Uterus (tissue), 4 donors: Measurements from ENCODE around the gene KIAA1755. TPM values are rescaled to one million over a fixed set of nuclear protein-coding genes. Genes with fewer than 3 reads are reported as not detected.

Experiments
- DNase-seq, 2 donors: peaks; one replicate each; pipeline ENCODE4 v3.0.0-alpha.2; 2019 to 2020
- H3K27ac ChIP-seq, 2 donors: fragments of 200-600 bp; sonication (generic); 1 replicate in 1 of 2; 2 replicates in 1 of 2; pipeline ENCODE4 v1.5.1; 2016 to 2018
- H3K27me3 ChIP-seq, 2 donors: fragments of 200-600 bp; sonication (generic); one replicate each; pipeline ENCODE4 v1.5.1; 2018 to 2019; ENCODE audit warnings: control low read depth in 1 of 2
- H3K36me3 ChIP-seq, 2 donors: fragments of 200-600 bp; sonication (generic); one replicate each; pipeline ENCODE4 v1.5.1; 2019; ENCODE audit warnings: control low read depth in 1 of 2
- H3K4me1 ChIP-seq, 2 donors: fragments of 200-600 bp; sonication (generic); one replicate each; pipeline ENCODE4 v1.5.1; 2018 to 2019; ENCODE audit warnings: control low read depth in 1 of 2
- H3K4me3 ChIP-seq, 2 donors: fragments of 200-600 bp; sonication (generic); 1 replicate in 1 of 2; 2 replicates in 1 of 2; pipeline ENCODE4 v1.5.1; 2018 to 2019; ENCODE audit warnings: mild to moderate bottlenecking in 1 of 2
- H3K9me3 ChIP-seq, 2 donors: fragments of 200-600 bp; sonication (generic); one replicate each; pipeline ENCODE4 v1.5.1; 2019; ENCODE audit warnings: control low read depth in 1 of 2
- POLR2A ChIP-seq, 2 donors: fragments of 450-650 bp; IDR thresholded peaks; one replicate each; pipeline ENCODE4 v1.6.1; 2016; ENCODE audit warnings: antibody characterized with exemption in 2 of 2, mild to moderate bottlenecking in 1 of 2, moderate library complexity in 1 of 2
- intact Hi-C: fragments of 100-400 bp; cut with DNase I; formaldehyde crosslinking; loops from one replicate; pipeline ENCODE4 v1.15.1; 2023; ENCODE audit warnings: low total_unique reads
- total RNA-seq, 4 donors: library from RNA; depleted of rRNA in 3 of 4; stranded (reverse); fragments of >200 nt in 3 of 4; gene quantifications; one replicate each; pipeline versions ENCODE4 v1.1.0 to v1.2.4, GENCODE V29; 2014 to 2023
- TF ChIP-seq, protein P1 (sequence below), 4 experiments: fragments of 200-600 bp in 2 of 4; fragments of 450-650 bp in 2 of 4; sonication (generic) in 2 of 4; IDR thresholded peaks; one replicate each; pipeline ENCODE4 v1.5.1; 2016 to 2019; ENCODE audit warnings: antibody characterized with exemption in 4 of 4, mild to moderate bottlenecking in 2 of 4, moderate library complexity in 1 of 4
- donor health status: DM: yes; HTN: yes; CAD: no.

KIAA1755 gene
- total RNA-seq, 4 donors from 2014 or later = 5.3 to 47.6 (median 15.7) TPM

DNA sequence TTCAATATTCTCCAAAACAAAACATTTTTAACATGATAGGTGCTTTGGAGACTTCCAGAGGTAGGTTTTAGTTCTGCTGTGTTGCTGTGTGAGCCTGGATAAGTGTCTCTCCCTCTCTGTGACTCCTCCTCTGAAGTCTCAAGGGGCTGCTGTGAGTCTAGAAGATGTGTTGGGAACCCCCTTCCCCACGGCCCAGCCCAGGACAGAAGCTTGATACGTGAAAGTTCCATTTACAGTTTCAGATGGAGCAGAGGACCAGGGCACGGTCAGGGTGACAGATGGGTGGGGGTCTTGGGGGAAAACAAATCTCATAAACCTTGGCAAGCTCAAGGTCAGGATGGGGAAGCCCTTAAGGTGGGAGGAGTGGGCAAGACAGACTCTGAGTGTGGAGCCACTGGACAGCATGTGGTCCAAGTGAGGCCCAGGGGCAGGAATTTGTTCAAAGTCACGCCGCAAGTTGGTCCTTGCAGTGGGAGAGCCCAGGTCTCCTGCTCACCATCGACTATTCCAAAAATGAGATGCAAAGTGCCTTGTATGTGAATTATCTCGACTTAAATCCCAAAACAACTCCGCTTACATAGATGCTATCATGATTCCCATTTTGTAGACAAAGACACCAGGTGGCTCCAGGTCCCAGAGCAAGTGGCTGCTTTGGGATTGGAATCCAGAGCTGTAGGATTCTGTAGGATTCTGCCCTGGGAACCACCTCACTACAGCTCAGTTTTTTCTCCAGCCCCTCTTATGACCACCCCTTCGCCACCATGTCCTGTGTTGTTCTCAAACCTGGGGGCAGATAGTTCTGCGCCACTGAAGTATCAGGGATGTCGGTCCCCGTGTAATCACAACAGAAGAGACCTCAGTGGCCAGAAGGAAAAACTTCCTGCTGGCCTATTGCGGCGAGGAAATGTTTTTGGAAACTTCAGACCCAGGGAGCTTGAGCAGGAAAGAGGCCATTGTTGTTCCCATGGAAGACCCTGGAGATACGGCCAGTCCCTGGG is 97.4 kb downstream of the KIAA1755 start:
- Histone ChIP-seq H3K9me3 (no peaks in the 10 kb centered on the region), H3K4me1 (peaks cover 0 to 9% of the 10 kb centered on the region in 2 donors), H3K27ac (peak overlapping the region; percentile 89 to 90), H3K36me3 (no peaks in the 10 kb centered on the region), H3K4me3 (peak overlapping the region; percentile 42 to 53), H3K27me3 (no peaks in the 10 kb centered on the region)
- TF ChIP-seq, protein P1, sequence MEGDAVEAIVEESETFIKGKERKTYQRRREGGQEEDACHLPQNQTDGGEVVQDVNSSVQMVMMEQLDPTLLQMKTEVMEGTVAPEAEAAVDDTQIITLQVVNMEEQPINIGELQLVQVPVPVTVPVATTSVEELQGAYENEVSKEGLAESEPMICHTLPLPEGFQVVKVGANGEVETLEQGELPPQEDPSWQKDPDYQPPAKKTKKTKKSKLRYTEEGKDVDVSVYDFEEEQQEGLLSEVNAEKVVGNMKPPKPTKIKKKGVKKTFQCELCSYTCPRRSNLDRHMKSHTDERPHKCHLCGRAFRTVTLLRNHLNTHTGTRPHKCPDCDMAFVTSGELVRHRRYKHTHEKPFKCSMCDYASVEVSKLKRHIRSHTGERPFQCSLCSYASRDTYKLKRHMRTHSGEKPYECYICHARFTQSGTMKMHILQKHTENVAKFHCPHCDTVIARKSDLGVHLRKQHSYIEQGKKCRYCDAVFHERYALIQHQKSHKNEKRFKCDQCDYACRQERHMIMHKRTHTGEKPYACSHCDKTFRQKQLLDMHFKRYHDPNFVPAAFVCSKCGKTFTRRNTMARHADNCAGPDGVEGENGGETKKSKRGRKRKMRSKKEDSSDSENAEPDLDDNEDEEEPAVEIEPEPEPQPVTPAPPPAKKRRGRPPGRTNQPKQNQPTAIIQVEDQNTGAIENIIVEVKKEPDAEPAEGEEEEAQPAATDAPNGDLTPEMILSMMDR (IDR thresholded peaks at IDR 0.05) = no peak
- TF ChIP-seq POLR2A (IDR thresholded peaks at IDR 0.05) = no peak
- DNase-seq = no peak
- intact Hi-C loops = no loop called here

DNA sequence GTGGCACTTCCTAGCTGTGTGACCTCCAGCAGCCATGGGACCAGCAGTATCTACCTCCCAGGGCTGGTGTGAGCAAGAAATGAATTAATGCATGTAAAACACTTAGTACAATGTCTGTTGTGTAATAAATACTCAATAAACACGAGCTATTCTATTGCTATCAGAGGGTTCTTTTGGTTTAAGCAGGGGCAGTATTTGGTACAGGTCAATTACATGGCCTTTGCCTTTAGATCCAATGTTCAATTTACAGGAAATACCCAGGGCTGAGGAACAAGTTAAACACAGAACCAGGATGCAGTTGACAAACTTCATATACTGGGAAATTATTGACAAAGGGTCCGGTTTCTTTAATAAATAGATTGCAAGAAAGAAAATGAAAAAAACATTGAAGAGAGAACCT is 98.4 kb downstream of the KIAA1755 start:
- H3K4me1 ChIP-seq = peaks cover 0 to 13% of the 10 kb centered on the region in 2 donors
- H3K4me3 ChIP-seq = no peak overlapping the region
- no peaks in the 10 kb centered on the region for H3K9me3 ChIP-seq
- no peak for DNase-seq
- peak overlapping the region; percentile 85 to 89 for H3K27ac ChIP-seq
- no peak for TF ChIP-seq POLR2A (IDR thresholded peaks at IDR 0.05)
- TF ChIP-seq, protein P1 (IDR thresholded peaks at IDR 0.05) = no peak
- H3K27me3 ChIP-seq = no peaks in the 10 kb centered on the region
- H3K36me3 ChIP-seq = no peaks in the 10 kb centered on the region
- intact Hi-C loops = no loop called here

DNA sequence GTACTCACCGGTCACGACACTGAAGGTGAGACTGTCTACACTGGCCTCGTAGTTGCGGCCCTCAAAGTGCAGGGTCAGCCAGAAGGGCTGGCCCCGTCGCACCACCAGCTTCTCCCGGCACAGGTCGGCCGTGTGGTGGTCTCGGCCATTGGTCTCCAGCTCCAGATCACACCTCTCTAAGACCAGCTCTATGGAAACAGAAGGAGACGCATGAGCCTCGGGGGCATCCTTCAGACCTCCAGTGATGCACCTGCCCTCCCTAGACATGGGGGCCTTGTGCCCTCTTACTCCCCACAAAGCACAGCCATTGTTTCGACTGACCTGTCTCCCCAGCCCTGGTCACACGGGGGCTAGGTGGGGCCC is 99.1 kb downstream of the KIAA1755 start:
- no peak for DNase-seq
- Histone ChIP-seq H3K4me3 (no peak overlapping the region), H3K27ac (peak overlapping the region; percentile 85 to 89), H3K9me3 (no peaks in the 10 kb centered on the region), H3K4me1 (peaks cover 0 to 16% of the 10 kb centered on the region in 2 donors), H3K36me3 (no peaks in the 10 kb centered on the region), H3K27me3 (no peaks in the 10 kb centered on the region)
- TF ChIP-seq, protein P1 (IDR thresholded peaks at IDR 0.05) = no peak
- no peak for TF ChIP-seq POLR2A (IDR thresholded peaks at IDR 0.05)
- intact Hi-C loops = no loop called here

Other genes with a start within 250 kb of the KIAA1755 start
- 10 to 100 TPM in 3 of 4 donors, 1 to 10 TPM in 1; 5.3 to 33.2 (median 24.4) TPM for gene TTI1, start 227.3 kb downstream of the KIAA1755 start, total RNA-seq
- 10 to 100 TPM in 3 of 4 donors, 1 to 10 TPM in 1; 7.9 to 71.3 (median 26.1) TPM for gene RPRD1B, start 227.0 kb downstream of the KIAA1755 start, total RNA-seq
- gene TGM2, start 95.5 kb downstream of the KIAA1755 start, total RNA-seq = 100 to 1,000 TPM; 136 to 639 (median 209) TPM
- 10 to 100 TPM in 1 of 4 donors, 1 to 10 TPM in 1, under 1 TPM in 1, not detected in 1; 0.27 to 11.5 (median 3.5) TPM for gene BPI, start 43.4 kb upstream of the KIAA1755 start, total RNA-seq
- not detected for gene LBP, start 85.7 kb upstream of the KIAA1755 start, total RNA-seq
- gene SNHG17, start 174.6 kb upstream of the KIAA1755 start, total RNA-seq = 10 to 100 TPM in 1 of 4 donors, 1 to 10 TPM in 2, under 1 TPM in 1; 0.59 to 58.9 (median 9.3) TPM
- gene RALGAPB, start 212.1 kb upstream of the KIAA1755 start, total RNA-seq = 10 to 100 TPM; 27.4 to 57.0 (median 39.9) TPM